ENCODE data around the gene UBE2V1.
"Not testable (repeated sequence)": the region's sequence is repeated elsewhere in the genome, so short reads cannot be mapped to it uniquely, and the experiment has no call there.

The UBE2V1 gene

DNA sequence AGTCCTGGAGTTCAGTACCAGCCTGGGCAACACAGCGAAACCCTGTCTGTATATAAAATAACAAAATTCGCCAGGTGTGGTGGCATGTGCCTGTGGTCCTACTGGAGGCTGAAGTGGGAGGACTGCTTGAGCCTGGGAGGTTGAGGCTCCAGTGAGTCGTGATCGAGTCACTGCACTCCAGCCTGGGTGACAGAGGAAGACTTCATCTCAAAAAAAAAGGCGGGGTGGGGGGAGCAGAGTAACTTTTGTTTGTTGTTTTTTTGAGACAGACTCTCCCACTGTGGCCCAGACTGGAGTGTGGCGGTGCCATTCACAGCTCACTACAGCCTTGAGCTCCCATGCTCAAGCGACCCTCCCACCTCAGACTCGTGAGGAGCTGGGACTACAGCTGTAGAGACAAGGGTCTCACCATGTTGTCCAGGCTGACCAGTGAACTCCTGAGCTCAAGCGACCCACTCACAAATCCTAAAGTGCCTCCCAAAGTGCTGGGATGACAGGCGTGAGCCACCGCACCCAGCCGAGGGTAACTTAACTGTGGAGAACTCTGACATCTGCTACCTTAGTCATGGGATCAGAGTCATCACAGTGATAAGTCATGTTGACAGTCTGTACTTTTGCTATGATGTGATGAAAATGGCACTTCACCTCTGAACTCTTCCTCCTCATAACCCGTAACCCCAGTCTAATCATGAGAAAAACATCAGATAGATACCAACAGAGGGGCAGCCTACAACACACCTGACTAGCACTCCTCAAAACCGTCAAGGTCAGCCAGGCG lies 24.1 kb upstream of the UBE2V1 start:
- DNase-seq: no peak

DNA sequence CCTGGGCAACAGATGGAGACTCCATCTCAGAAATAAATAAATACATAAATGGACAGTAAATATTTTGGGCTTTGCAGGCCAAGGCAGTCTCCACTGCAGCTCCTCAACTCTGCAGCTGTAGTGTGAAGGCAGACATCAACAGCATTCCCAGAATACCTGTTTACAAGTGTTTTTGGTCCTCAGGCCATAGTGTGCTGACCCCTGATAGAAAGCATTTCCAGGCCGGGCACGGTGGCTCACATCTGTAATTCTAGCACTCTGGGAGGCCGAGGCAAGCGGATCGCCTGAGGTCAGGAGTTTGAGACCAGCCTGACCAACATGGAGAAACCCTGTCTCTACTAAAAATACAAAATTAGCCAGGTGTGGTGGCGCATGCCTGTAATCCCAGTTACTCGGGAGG lies 22.2 kb upstream of the UBE2V1 start:
- not testable (repeated sequence) for DNase-seq

DNA sequence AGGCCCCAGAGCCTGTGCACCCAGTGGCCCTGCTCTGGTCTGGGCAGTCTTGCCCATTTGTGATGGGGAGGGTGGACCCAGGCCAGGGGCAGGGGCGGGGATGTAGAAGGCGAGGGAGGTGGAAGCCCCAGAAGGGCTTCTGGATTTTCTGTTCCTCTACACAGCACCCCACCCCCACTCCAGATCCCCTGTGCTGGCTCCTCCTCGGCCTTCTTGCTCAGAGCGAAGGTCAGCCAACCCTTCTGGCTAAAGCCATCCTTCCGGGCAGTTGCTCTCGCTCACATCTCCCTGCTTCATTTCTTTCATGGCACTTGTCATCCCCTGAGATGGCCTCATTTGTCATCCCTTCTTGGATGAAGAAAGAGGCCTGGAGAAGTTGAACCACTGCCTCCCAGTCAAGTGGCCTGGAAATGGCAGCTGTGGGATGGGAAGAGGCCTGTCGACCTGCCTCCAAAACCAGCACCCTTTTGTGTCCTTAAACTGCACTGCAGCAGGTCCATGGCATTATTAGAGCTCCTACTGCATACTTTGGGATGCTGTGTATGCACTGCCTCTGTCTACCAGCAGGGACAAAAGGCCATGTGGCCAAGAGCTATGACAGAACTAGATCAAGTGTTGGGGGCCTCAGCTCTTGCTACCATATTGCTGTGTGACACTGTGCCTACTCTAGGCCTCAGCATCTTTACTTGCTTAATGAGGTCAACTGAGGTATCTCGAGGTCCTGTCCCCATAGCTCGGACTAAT lies 20.7 kb upstream of the UBE2V1 start:
- no peak for DNase-seq

DNA sequence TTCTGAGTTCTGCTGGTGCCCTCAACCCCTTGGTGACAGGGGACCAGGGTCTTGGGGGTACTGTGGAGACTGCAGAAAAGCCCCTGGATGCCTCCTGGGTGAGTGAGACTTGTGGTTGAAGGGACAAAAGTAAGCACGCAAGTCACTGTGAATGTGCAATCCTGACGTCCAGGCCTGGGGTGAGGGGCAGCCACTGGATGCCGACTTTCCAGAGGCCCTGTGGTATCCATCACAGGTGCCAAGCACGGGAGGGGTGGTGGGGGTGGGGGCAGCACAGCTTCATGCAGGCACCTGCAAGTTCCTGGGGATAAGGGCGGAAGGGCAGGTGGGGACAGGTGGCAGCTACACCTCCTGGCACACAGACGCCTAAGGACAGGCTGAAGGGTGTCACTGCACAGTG lies 20.1 kb upstream of the UBE2V1 start:
- DNase-seq: no peak

DNA sequence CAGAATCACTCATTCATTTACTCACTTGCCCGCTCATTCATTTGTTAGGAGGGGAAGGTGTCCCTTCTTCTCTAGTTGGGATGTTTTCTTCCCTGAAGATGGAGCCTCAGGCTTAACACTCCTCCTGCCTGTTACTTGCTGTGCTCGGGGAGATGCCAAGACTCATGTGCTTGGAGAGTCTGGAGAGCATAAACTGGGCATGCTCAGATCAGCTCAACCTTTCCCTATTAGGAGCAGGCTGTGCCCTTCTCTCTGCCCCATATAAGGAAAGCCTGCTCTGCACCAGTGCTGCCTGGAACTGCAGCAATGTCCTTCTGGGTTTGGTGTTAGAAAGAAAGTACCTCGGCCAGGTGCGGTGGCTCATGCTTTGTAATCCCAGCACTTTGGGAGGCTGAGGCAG lies 18.0 kb upstream of the UBE2V1 start:
- no peak for DNase-seq

DNA sequence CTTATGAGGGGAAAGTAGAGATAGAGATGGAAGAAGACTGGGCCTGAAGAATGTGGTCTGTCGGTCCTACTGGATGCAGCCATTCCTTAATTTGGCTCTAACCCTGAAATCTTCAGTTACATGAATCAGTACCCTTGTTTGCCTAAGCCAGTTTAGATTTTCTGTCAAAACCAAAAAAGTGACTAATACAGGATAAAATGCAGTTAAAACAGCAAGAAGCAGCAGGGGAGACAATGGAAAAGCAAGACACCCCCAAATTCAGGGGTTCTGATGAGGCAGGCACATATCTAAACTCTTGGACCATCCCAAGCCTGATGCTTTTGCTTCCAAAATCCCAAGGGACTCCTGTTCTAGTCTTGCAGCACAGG lies 17.4 kb upstream of the UBE2V1 start:
- no peak for DNase-seq

DNA sequence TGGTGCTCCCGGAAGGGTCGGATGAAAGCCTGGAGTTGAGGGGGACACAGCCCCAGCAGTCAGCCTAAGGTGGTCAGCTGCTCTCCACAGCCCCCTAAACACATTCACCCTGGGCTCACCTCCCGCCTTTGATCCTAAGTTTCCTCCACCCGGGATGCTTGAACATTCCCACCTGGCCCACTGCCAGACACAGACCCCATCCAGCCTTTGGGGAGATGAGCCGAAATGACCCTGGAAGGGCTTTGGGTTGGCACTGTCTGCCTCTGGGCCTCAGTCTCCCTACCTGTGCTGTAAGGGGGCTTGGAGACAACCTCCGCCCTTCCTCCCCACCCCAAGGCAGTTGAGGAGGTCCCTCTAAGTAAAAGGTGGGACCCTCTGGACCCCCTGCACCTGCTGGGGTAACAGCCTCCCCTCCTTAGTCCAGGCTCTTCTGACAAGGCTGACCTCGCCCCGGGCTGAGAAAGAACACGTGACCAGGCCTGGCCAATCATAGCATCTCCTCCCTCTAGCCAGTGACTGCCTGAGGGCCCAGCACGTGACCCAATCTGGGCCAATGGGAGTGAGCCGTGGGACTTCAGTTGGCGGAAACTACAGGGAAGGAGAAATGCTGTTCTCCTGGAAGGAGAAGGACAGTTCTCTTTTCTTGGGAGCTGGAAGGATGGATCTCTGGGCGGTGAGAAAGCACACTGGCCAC lies 16.9 kb upstream of the UBE2V1 start:
- no peak for DNase-seq

DNA sequence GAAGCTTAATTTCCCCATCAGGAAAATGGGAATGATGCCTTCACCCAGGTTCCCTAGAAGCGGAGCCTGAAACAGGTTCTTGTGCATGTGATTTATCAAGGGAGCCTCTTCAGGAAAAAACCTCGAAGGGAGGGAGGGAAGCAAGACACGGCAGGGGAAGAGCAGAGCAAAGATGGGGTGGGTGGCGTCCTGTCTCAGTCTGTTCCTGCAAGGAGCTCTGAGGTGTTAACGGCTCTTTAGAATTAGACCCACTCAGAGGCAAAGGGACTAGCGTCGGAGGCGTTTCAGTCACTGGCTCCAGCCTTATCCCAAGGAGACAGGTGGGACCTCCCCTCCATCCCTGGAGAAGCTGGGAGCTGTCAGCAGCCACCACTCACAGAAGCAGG lies 15.6 kb upstream of the UBE2V1 start:
- no peak for DNase-seq

DNA sequence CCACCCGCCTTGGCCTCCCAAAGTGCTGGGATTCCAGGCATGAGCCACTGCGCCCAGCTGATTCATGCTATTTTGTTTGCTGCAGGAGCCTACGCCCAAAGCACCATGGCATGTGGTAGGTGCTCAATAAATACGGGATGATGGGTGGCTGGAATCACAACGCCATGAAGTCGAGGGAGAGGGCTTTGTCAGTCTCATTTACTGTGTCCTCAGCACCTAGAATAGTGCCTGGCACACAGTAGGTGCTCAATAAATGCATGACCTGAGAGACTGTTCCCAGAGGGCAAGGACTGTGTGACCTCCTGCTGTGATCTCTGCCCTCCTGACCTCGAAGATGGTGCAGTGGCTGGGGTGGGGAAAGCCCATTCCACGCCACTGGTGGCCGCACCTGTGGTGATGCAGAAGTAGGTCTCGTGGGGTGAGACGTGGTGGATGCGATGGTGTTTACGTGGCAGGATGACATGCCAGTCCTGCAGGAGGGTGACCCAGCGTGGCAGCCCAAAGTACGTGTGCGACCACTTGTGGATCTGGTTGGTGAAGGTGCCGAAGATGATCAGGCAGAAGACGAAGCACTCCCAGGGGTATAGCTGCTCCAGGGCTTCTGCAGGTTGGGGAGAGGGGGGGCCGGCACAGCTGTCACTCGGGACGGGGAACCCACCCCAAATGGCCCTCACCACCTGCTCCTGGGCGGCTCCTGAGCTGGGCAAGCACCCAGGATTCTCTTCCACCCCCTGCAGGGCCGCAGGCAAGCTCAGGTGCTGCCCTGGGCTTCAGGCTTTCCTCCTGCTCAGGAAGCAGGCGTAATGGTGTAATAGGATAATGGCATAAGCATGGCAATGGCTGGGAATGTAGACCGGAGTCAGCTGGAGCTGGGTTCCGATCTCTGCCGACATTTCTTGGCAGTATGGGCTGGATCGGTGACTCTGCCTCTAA lies 14.9 kb upstream of the UBE2V1 start:
- DNase-seq: peak; percentile 96

DNA sequence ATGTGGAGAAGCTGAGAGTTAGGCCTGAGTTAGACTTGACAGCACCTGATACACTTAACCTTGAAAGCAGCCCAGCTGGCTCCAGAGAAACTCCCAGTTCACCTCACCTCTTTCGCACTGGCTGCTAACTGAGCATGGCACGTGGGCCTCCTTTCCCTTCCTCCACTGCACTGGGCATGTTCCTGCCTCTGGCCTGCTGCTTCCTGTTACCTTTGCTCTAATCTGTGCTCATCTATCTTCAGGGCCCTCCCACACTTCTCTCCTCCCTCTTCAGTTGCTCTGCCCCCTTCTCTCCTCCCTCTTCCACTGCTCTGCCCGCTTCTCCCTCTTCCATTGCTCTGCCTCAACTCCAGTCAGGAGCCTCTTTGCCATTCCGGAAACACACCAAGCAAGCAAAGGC lies 13.7 kb upstream of the UBE2V1 start:
- peak; percentile 69 for DNase-seq

DNA sequence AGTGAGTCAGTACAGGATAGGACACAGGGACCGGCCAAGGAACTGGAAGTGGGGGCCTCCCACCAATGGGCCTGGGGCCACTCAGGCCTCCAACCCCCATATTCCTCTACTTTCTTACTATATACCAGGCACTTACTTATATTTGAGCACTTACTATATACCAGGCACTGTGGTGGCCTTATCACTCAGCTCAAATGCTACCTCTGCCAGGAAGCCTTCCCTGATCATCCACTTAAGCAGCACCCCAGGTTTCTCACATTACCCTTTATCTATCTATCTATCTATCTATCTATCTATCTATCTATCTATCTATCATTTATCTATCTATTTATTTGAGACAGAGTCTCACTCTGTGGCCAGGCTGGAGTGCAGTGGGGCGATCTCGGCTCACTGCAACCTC lies 12.3 kb upstream of the UBE2V1 start:
- DNase-seq: no peak

DNA sequence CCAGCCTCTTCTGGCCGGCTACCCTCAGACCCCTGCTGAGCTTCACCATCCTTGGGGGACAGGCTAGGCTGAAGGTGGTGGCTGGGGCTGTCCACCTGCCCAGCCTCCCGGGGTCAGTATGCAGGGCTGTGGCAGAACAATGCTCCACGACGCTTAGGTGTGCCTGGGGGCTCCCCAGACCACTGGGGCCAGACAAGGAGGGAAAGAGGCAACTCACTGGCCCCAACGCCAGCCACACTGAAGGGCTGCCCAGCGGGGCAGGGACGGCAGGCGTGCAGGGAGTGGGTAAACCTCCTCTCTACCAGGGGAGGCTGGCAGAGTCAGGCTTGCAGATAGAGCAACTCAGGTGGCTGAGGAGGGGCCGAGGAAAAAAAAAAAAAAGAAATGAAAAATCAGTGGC lies 11.5 kb upstream of the UBE2V1 start:
- no peak for DNase-seq

DNA sequence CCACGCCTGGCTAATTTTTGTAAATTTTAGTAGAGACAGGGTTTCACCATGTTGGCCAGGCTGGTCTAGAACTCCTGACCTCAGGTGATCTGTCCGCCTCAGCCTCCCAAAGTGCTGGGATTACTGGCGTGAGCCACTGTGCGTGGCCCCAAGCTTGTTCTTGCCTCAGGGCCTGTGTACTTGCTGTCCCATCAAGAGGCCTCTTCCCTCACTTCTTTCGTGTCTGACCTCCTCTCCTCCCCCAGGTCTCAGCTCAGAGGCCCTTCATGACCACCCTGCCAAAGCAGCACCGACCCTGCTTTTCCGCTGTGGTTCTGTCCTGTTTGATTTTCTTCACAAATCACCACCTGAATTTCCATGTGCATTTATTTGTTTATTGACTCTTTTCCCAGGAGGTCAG lies 10.5 kb upstream of the UBE2V1 start:
- no peak for DNase-seq

DNA sequence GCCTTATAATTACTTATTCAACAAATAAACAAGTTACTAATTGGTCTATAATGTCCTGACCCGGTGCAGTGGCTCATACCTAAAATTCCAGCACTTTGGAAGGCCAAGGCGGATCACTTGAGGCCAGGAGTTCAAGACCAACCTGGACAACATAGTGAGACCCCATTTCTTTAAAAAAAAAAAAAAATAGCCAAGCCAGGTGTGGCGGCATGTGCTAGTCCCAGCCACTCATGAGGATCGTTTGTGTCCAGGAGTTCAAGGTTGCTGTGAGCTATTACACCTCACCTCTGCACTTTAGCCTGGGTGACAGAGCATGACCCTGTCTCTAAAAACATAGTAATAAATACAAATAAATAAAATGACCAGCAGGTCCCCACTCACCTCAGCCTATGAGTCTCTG lies 9.8 kb upstream of the UBE2V1 start:
- no peak for DNase-seq

DNA sequence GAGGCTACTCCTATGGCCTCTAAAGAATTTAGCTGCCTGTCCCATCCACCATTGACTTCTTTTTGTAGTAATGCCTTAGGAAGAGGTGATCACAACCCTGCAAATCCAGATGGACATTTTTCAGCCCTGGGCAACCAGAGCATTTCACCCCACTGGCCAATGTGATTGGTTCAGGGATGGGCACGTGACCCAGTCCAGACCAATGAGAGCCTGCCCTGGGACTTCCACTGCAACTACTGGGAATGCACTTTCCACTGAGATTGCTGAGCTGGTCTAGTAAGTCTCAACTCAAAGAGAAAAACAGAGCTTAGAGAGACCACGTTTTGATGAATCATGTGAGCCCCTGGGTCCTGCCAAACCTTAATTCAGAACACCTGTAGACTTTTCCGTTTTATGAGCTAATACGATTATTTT lies 8.9 kb upstream of the UBE2V1 start:
- DNase-seq: no peak

DNA sequence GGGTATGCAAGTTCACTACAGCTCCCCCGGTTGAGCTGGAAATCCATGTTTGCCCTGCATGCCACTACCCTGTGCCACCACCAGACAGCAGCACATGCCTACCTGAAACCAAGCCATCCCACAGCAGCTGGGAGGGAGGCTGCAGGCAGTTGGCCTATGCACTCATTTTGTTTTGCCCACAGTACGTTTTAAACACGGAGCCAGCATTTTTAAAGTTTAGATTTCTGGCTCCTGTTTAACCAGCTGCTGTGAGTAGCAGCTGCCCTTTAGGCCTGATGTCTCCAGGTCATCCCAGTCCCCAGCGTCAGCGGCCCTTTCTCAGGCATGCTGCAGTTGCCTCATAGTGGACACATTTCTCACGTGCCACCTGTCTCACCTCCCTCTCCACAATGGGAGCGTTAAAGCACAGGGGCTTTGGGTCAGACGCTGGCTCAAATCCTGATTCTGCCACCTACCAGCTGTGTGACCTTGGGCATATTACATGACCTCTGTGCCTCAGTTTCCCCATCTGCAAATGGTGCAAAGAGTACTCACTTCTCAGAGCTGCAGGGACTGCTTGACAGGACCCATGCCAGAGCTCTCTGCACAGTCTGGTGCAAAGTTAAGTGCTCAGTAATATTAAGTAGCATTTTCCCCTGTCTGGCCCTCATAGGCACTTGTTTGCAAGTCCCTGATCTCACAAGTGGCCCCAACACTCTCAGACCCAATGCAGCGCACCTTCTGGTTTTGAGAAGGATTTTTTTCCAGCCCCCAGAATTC lies 8.2 kb upstream of the UBE2V1 start:
- peak; percentile 67 for DNase-seq

DNA sequence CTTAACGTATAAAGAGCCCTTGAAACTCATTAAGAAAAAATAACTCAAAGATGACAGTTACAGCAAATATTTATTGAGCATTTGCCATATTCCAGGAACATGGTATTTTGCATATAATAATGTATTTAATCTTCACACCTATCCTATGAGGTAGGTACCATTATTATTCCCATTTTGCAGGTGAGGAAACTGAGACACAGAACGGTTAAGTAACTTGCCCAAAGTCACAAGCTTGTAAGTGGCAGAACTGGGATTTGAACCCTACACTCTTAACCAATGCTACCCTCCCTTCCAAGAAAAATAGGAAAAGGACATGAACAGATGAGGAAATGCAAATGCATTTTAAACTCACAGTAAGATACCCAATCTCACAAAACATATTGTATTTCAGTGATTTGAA lies 5.3 kb upstream of the UBE2V1 start:
- no peak for DNase-seq

DNA sequence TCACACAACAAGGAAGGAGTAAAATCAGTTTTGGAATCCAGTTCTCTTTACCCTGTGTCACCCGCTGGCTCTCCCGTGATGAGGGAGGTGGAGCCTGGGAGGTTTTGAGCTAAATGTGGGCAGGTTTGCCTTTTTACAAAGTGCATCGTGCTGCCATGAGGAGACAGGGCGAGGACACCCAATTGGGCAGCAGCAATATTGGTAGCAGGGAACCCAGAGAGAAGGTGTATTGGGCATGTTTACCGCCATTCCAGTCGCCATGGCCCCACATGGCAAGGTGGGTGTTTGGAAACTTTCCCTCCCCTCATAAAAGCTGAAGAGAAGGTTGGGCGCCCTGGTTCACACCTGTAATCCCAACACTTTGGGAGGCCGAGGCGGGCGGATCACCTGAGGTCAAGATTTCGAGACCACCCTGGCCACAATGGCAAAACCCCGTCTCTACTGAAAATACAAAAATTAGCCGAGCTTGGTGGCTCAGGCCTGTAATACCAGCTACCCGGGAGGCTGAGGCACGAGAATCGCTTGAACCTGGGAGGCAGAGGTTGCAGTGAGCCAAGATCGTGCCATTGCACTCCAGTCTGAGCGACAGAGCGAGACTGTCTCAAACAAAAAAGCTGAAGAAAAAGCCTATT lies 3.5 kb upstream of the UBE2V1 start:
- DNase-seq: no peak

DNA sequence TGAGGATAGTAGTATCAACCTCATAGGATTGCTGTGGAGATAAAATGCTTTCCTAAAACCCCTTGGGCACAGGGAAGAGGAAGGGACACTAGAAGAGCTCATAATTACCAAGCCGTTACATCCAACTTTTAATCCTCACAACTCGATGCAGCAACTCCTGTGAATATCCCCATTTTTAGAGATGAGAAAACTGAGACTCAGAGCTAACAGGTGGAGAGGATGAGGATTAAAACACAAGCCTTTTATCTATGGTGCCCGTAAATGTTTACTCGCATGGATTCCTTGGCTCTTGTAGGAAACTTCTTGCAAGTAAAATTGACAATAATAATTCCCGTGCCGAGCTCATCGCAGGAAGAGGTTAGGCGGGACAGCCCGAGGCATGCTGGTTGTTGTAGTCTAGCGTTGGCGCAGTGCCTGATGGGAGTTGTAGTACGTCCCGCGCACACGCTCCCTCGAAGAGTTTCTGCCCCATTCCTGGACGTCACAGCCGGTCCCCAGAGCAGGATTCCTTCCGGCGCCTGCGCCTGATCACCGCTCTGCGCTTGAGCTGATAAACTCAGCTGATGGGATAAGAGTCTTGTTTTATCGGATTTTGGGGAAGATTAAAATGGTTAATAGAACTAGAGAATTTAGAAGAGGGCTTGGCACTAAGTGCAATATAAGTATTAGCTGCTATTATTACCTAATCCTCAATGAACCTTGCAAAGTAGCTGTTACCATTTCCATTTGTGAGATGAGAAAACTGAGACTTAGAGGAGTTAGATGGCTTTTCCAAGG lies 2.8 kb upstream of the UBE2V1 start:
- DNase-seq: peak; percentile 99

DNA sequence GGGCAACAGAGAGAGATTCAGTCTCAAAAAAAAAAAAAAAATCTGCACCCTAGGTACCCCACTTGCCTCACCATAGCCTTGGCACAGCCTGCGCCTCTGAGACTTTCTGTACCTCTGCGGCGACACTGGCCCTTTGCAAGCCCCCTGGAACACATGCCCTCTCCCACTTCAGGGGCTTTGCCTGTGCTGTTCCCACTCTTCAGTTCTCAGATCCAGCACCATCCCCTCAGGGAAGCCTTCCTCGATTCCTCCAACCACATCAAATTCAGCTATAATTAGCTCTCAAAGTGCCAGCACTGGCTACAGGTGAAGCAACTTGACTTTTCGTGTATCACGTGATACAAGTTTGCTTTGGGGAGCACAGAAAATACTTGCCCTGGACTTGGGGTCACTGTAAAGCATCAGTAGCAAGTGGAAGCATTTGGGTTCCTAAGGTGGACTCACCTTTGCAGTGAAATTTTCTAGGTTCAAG lies 2.1 kb upstream of the UBE2V1 start:
- DNase-seq: no peak

Data from NCI-H2171 (cell line).